HG02970 (cell line): ENCODE data around the gene HIVEP3.

ENCODE experiments used
- ATAC-seq: cut with Tn5 transposase; IDR thresholded peaks from one replicate; pipeline ENCODE4 v1.9.1; 2021; ENCODE audit warnings: mild to moderate bottlenecking, moderate library complexity, moderate number of reproducible peaks; ENCODE audit not compliant: unreplicated experiment, low FRiP score

Gene HIVEP3

GRCh38 chr1:41580520-41581172, 338.1 kb downstream of the HIVEP3 start:
- ATAC-seq = no peak

- ATAC-seq = no peak
These were observed 338.7 kb downstream of the HIVEP3 start for GRCh38 chr1:41580021-41580420.

- no peak for ATAC-seq
These were observed 339.9 kb downstream of the HIVEP3 start for GRCh38 chr1:41578712-41579335.

- ATAC-seq = no peak
These were observed 342.1 kb downstream of the HIVEP3 start for GRCh38 chr1:41576620-41577019.

- ATAC-seq = no peak
These were observed 342.5 kb downstream of the HIVEP3 start for GRCh38 chr1:41576206-41576605.

GRCh38 chr1:41574842-41575241, 343.9 kb downstream of the HIVEP3 start:
- no peak for ATAC-seq

GRCh38 chr1:41573785-41574713, 344.7 kb downstream of the HIVEP3 start:
- ATAC-seq = no peak

- ATAC-seq = no peak
These were observed 345.5 kb downstream of the HIVEP3 start for GRCh38 chr1:41573194-41573593.

GRCh38 chr1:41572224-41572623, 346.5 kb downstream of the HIVEP3 start:
- no peak for ATAC-seq

GRCh38 chr1:41571041-41571440, 347.7 kb downstream of the HIVEP3 start:
- ATAC-seq = no peak

- no peak for ATAC-seq
These were observed 350.5 kb downstream of the HIVEP3 start for GRCh38 chr1:41568204-41568603.

GRCh38 chr1:41566969-41567368, 351.8 kb downstream of the HIVEP3 start:
- no peak for ATAC-seq

GRCh38 chr1:41566274-41566885, 352.3 kb downstream of the HIVEP3 start:
- ATAC-seq = no peak

- no peak for ATAC-seq
These were observed 353.8 kb downstream of the HIVEP3 start for GRCh38 chr1:41564741-41565475.

- no peak for ATAC-seq
These were observed 356.4 kb downstream of the HIVEP3 start for GRCh38 chr1:41562328-41562727.

GRCh38 chr1:41560931-41561330, 357.8 kb downstream of the HIVEP3 start:
- no peak for ATAC-seq

- no peak for ATAC-seq
These were observed 358.2 kb downstream of the HIVEP3 start for GRCh38 chr1:41560496-41560895.

- no peak for ATAC-seq
These were observed 359.4 kb downstream of the HIVEP3 start for GRCh38 chr1:41559331-41559730.

GRCh38 chr1:41558761-41559171, 360.0 kb downstream of the HIVEP3 start:
- ATAC-seq = no peak

- ATAC-seq = no peak
These were observed 360.8 kb downstream of the HIVEP3 start for GRCh38 chr1:41557751-41558455.
